ENCODE measurements around the gene FAM90A26. TPM values are rescaled to one million over a fixed set of nuclear protein-coding genes. Genes with fewer than 3 reads are reported as not detected.
"Not testable (repeated sequence)": the region's sequence is repeated elsewhere in the genome, so short reads cannot be mapped to it uniquely, and the experiment has no call there.

Gene FAM90A26
- total RNA-seq, 1 experiment from 2014 or later = not detected

DNA sequence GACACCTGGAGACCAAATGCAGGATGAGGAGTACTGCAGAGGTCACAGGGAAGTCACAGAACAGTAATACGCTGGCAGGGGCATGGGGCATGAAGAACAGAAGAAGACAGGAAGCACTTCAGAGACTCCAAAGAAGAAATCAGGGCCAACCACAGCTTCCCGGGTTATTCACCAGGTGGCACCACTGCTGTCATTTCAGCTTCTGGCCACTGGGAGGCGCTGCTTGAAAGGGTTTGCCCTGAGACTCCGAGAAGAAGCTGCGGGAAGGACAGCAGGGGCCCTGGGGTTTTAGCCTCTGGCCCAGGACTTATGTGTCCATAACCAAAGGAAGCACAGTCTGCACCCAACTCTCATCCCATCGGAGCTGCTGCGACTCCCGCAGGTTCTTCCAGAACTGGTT is 4.2 kb upstream of the FAM90A26 start:
- H3K4me1 ChIP-seq (ENCODE audit: insufficient read depth, low read length); H2AFZ ChIP-seq (ENCODE audit: low read length); DNase-seq; POLR2A ChIA-PET (ENCODE audit: unreplicated experiment); ATAC-seq; H3K36me3 ChIP-seq (ENCODE audit: low read depth, low read length); H3K79me2 ChIP-seq (ENCODE audit: low read length); H3K9me3 ChIP-seq (ENCODE audit: low read length); intact Hi-C loops (cut with micrococcal nuclease); CTCF ChIA-PET; H3K4me3 ChIP-seq (ENCODE audit: low read length); H3K27ac ChIP-seq (ENCODE audit: low read length); H3K9me2 ChIP-seq (replicated peaks; ENCODE audit: low read length); BruUV-seq (replicated peaks); H3K27me3 ChIP-seq (ENCODE audit: low read length); H3K4me2 ChIP-seq (ENCODE audit: low read length); H3F3A ChIP-seq (ENCODE audit: low read length, unreplicated experiment); H3K9ac ChIP-seq (ENCODE audit: low read length); H4K20me1 ChIP-seq (ENCODE audit: low read length): not testable (repeated sequence)

DNA sequence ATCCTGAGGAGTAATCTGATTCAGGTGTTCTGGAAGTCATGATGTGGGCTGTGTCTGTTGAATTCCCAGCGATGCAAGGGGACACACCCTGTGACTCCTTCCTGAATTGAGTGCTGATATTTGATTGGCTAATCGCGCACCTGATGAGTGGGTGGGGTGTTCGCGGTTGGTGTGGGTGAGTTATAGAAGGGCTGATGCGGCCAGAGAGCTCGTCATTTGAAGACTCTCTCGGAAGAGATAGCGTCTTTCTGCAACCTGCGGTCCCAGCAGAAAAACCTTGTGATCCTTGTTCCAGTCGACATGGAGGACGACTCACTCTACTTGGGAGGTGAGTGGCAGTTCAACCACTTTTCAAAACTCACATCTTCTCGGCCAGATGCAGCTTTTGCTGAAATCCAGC is 40.1 kb downstream of the FAM90A26 start, which contains the start of gene USP17L10:
Gene USP17L10, plus strand, starts transcription at position 301 of the 400 bp plus-strand sequence. Its CDS starts 0 bp downstream, at position 301.
- H3K9me2 ChIP-seq (replicated peaks; ENCODE audit: low read length); intact Hi-C loops (cut with micrococcal nuclease); H3F3A ChIP-seq (ENCODE audit: low read length, unreplicated experiment); H3K79me2 ChIP-seq (ENCODE audit: low read length); DNase-seq; H2AFZ ChIP-seq (ENCODE audit: low read length); CTCF ChIA-PET; H3K9ac ChIP-seq (ENCODE audit: low read length); H3K4me2 ChIP-seq (ENCODE audit: low read length); H3K27me3 ChIP-seq (ENCODE audit: low read length); POLR2A ChIA-PET (ENCODE audit: unreplicated experiment); ATAC-seq; H3K36me3 ChIP-seq (ENCODE audit: low read depth, low read length); H3K4me1 ChIP-seq (ENCODE audit: insufficient read depth, low read length); BruUV-seq (replicated peaks); H4K20me1 ChIP-seq (ENCODE audit: low read length); H3K9me3 ChIP-seq (ENCODE audit: low read length); H3K27ac ChIP-seq (ENCODE audit: low read length); H3K4me3 ChIP-seq (ENCODE audit: low read length): not testable (repeated sequence)

DNA sequence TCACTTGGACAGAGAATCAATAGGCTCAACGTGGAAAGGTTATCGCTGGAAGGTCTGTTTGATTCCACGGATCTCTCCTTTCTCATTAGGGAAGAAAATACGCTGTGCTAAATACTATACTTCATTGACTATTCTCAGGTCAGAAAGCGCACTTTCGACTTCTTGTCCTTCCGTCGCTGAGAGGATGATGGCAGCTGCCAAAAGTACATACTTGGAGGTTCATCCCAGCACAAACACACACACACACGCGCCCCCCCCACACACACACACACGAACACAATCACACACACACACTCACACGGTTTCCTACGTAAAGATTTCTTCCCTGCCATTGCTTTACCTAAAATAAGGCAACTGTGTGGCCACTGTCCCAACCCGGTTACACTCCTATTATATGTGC is 44.5 kb downstream of the FAM90A26 start:
- H4K20me1 ChIP-seq (ENCODE audit: low read length); H3K4me1 ChIP-seq (ENCODE audit: insufficient read depth, low read length); H3K79me2 ChIP-seq (ENCODE audit: low read length); H3K27ac ChIP-seq (ENCODE audit: low read length); H3K9me3 ChIP-seq (ENCODE audit: low read length); H2AFZ ChIP-seq (ENCODE audit: low read length); H3K9ac ChIP-seq (ENCODE audit: low read length); H3K4me2 ChIP-seq (ENCODE audit: low read length); H3K36me3 ChIP-seq (ENCODE audit: low read depth, low read length); CTCF ChIA-PET; POLR2A ChIA-PET (ENCODE audit: unreplicated experiment); H3K4me3 ChIP-seq (ENCODE audit: low read length); BruUV-seq (replicated peaks); H3F3A ChIP-seq (ENCODE audit: low read length, unreplicated experiment); intact Hi-C loops (cut with micrococcal nuclease); ATAC-seq; DNase-seq; H3K9me2 ChIP-seq (replicated peaks; ENCODE audit: low read length); H3K27me3 ChIP-seq (ENCODE audit: low read length): not testable (repeated sequence)

DNA sequence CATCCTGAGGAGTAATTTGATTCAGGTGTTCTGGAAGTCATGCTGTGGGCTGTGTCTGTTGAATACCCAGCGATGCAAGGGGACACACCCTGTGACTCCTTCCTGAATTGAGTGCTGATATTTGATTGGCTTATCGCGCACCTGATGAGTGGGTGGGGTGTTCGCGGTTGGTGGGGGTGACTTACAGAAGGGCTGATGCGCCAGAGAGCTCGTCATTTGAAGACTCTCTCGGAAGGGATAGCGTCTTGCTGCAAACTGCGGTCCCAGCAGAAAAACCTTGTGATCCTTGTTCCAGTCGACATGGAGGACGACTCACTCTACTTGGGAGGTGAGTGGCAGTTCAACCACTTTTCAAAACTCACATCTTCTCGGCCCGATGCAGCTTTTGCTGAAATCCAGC is 44.9 kb downstream of the FAM90A26 start, which contains the start of gene USP17L11:
Gene USP17L11, plus strand, starts transcription at position 301 of the 400 bp plus-strand sequence. Its CDS starts 0 bp downstream, at position 301.
- intact Hi-C loops (cut with micrococcal nuclease); H3F3A ChIP-seq (ENCODE audit: low read length, unreplicated experiment); POLR2A ChIA-PET (ENCODE audit: unreplicated experiment); BruUV-seq (replicated peaks); H3K27me3 ChIP-seq (ENCODE audit: low read length); H3K79me2 ChIP-seq (ENCODE audit: low read length); CTCF ChIA-PET; H3K9me2 ChIP-seq (replicated peaks; ENCODE audit: low read length); H3K27ac ChIP-seq (ENCODE audit: low read length); H3K9ac ChIP-seq (ENCODE audit: low read length); H3K4me2 ChIP-seq (ENCODE audit: low read length); H3K4me3 ChIP-seq (ENCODE audit: low read length); H3K9me3 ChIP-seq (ENCODE audit: low read length); H3K4me1 ChIP-seq (ENCODE audit: insufficient read depth, low read length); ATAC-seq; H4K20me1 ChIP-seq (ENCODE audit: low read length); H2AFZ ChIP-seq (ENCODE audit: low read length); H3K36me3 ChIP-seq (ENCODE audit: low read depth, low read length); DNase-seq: not testable (repeated sequence)

DNA sequence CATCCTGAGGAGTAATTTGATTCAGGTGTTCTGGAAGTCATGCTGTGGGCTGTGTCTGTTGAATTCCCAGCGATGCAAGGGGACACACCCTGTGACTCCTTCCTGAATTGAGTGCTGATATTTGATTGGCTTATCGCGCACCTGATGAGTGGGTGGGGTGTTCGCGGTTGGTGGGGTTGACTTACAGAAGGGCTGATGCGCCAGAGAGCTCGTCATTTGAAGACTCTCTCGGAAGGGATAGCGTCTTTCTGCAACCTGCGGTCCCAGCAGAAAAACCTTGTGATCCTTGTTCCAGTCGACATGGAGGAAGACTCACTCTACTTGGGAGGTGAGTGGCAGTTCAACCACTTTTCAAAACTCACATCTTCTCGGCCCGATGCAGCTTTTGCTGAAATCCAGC is 49.6 kb downstream of the FAM90A26 start, which contains the start of gene USP17L12:
Gene USP17L12, plus strand, starts transcription at position 301 of the 400 bp plus-strand sequence. Its CDS starts 0 bp downstream, at position 301.
- ATAC-seq; H3K36me3 ChIP-seq (ENCODE audit: low read depth, low read length); DNase-seq; H3K4me3 ChIP-seq (ENCODE audit: low read length); H4K20me1 ChIP-seq (ENCODE audit: low read length); H3K4me2 ChIP-seq (ENCODE audit: low read length); H3K4me1 ChIP-seq (ENCODE audit: insufficient read depth, low read length); H3K9me2 ChIP-seq (replicated peaks; ENCODE audit: low read length); H3F3A ChIP-seq (ENCODE audit: low read length, unreplicated experiment); intact Hi-C loops (cut with micrococcal nuclease); CTCF ChIA-PET; H3K9me3 ChIP-seq (ENCODE audit: low read length); POLR2A ChIA-PET (ENCODE audit: unreplicated experiment); H3K27ac ChIP-seq (ENCODE audit: low read length); H2AFZ ChIP-seq (ENCODE audit: low read length); BruUV-seq (replicated peaks); H3K79me2 ChIP-seq (ENCODE audit: low read length); H3K27me3 ChIP-seq (ENCODE audit: low read length); H3K9ac ChIP-seq (ENCODE audit: low read length): not testable (repeated sequence)

DNA sequence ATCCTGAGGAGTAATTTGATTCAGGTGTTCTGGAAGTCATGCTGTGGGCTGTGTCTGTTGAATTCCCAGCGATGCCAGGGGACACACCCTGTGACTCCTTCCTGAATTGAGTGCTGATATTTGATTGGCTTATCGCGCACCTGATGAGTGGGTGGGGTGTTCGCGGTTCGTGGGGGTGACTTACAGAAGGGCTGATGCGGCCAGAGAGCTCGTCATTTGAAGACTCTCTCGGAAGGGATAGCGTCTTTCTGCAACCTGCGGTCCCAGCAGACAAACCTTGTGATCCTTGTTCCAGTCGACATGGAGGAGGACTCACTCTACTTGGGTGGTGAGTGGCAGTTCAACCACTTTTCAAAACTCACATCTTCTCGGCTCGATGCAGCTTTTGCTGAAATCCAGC is 54.4 kb downstream of the FAM90A26 start, which contains the start of gene USP17L13:
Gene USP17L13, plus strand, starts transcription at position 301 of the 400 bp plus-strand sequence. Its CDS starts 0 bp downstream, at position 301.
- H3K9ac ChIP-seq (ENCODE audit: low read length); BruUV-seq (replicated peaks); H3K4me1 ChIP-seq (ENCODE audit: insufficient read depth, low read length); H3K27me3 ChIP-seq (ENCODE audit: low read length); H3K9me2 ChIP-seq (replicated peaks; ENCODE audit: low read length); H3K4me3 ChIP-seq (ENCODE audit: low read length); H3K27ac ChIP-seq (ENCODE audit: low read length); H3K9me3 ChIP-seq (ENCODE audit: low read length); H4K20me1 ChIP-seq (ENCODE audit: low read length); H3K4me2 ChIP-seq (ENCODE audit: low read length); POLR2A ChIA-PET (ENCODE audit: unreplicated experiment); H3F3A ChIP-seq (ENCODE audit: low read length, unreplicated experiment); ATAC-seq; H2AFZ ChIP-seq (ENCODE audit: low read length); intact Hi-C loops (cut with micrococcal nuclease); H3K79me2 ChIP-seq (ENCODE audit: low read length); CTCF ChIA-PET; DNase-seq; H3K36me3 ChIP-seq (ENCODE audit: low read depth, low read length): not testable (repeated sequence)
